Retinal pigment epithelial cell (primary cell): ENCODE results near the gene ASIC1.

Experiments
- DNase-seq: peaks from one replicate; pipeline ENCODE4 v3.0.0-alpha.2; 2010; ENCODE audit warnings: low read depth
- H3K4me3 ChIP-seq: 2 replicates; pipeline ENCODE4 v1.5.1; 2011; ENCODE audit warnings: mild to moderate bottlenecking, low read length, control low read depth, moderate library complexity
- CTCF ChIP-seq: conservative IDR thresholded peaks from 2 replicates; pipeline ENCODE4 v1.5.1; 2011; ENCODE audit warnings: low read depth, low read length, control low read depth, inconsistent platforms

ASIC1 gene

GRCh38 chr12:50069069-50069468, 11.7 kb downstream of the ASIC1 start:
- no peak overlapping the region for H3K4me3 ChIP-seq
- no peak for DNase-seq
- TF ChIP-seq CTCF = no peak

DNA sequence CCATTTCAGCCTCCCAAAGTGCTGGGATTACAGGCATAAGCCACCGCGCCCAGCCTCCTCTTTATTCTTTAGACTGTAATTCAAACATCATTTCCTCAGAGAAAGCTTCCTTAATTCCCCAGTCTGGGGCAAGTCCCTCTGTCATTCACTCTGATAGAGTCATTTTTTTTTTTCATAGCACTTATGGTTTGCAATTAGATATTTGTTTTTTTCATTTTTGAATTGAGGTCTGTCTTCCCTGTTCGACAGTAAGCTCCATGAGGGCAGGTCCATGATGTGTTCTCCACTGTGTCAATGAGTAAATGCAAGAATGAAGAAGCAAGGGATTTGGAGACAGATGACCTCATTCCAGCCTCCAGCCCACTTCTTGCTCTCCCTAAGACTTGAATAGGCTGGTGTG, 12.1 kb downstream of the ASIC1 start:
- TF ChIP-seq CTCF = no peak
- DNase-seq = no peak
- no peak overlapping the region for H3K4me3 ChIP-seq

GRCh38 chr12:50070314-50071060, 13.1 kb downstream of the ASIC1 start:
- peak; percentile 98 for TF ChIP-seq CTCF
- H3K4me3 ChIP-seq = no peak overlapping the region
- peak; percentile 39 for DNase-seq

DNA sequence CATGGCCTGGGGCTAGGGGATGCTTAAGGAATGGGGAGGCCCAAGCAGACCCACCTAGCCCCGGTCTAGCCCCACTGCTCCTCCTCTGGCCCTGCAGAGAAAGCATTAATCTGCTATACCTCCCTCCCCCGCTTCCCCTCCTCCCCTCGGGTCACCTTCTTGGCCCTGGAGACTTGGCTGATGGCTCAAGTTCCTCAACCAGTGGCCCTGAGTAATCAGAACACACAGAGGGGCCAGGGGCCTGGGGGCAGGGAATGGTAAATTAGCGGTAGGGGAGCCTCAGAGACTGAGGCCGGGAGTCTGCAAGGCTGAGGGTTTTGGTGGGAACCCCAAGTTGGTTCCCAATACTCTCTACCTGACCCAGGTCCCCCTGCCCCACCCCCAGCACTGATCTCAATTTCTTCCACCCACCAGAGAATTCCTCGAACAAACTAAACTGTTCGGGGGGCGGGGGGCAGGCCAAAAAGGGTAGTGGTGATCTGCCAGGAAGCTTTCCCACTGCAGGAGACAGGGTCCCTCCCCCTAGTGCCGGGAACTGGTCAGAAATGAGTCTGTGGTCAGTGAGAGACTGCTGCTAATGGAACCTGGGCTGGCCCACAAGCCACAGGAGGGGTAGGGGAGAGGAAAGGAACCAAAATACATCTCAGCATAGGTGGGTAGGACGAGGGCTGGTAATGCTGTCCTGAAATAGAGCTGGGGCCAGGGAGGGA, 15.0 kb downstream of the ASIC1 start:
- H3K4me3 ChIP-seq = no peak overlapping the region
- no peak for DNase-seq
- no peak for TF ChIP-seq CTCF

DNA sequence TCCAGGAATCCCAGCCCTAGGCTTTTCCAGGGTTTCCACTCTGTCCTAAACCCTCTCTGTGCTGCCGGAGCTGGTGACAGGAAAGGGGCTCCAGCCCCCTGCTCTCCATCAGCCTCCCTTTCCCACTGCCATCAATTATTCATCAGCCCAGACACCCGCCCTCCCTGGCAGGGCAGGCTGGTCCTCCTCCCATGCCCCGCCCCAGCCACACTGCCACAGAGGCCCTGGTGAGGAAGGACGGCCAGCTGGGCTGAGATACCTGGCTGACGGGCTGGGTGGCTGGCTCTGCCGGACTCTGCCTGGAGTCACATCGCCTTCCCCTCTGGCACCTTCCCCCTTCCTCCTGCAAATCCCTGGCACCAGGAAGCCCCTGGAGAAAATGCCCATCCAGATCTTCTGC, 15.8 kb downstream of the ASIC1 start:
- no peak for DNase-seq
- TF ChIP-seq CTCF = no peak
- H3K4me3 ChIP-seq = no peak overlapping the region

- no peak for DNase-seq
- TF ChIP-seq CTCF = no peak
- no peak overlapping the region for H3K4me3 ChIP-seq
Measured at GRCh38 chr12:50073712-50074111, 16.3 kb downstream of the ASIC1 start.
